ENCODE data around the gene PRDM5. TPM values are rescaled to one million over a fixed set of nuclear protein-coding genes. Genes with fewer than 3 reads are reported as not detected.

PRDM5 gene
- polyA plus RNA-seq, 1 donor from 2014 or later = 1.6 TPM

GRCh38 chr4:120809518-120809917 lies 113.0 kb downstream of the PRDM5 start:
- Histone ChIP-seq H3K4me3 (ENCODE audit: low read length) (no peak overlapping the region), H3K9ac (ENCODE audit: low read length) (no peak overlapping the region), H2AFZ (ENCODE audit: low read depth, low read length) (no peak overlapping the region), H3K9me3 (ENCODE audit: low read length) (no peaks in the 10 kb centered on the region), H3F3A (ENCODE audit: insufficient read depth, low read length, poor library complexity, severe bottlenecking) (no peaks in the 10 kb centered on the region), H4K20me1 (ENCODE audit: insufficient read depth) (no peaks in the 10 kb centered on the region), H3K27ac (ENCODE audit: low read length) (no peak overlapping the region), H3K9me2 (ENCODE audit: insufficient read depth, low read length) (no peaks in the 10 kb centered on the region), H3K79me2 (replicated peaks; ENCODE audit: insufficient read depth, low read length) (no peaks in the 10 kb centered on the region), H3K4me2 (ENCODE audit: low read length) (no peak overlapping the region), H3K36me3 (ENCODE audit: insufficient read depth, low read length) (no peaks in the 10 kb centered on the region), H3K27me3 (ENCODE audit: insufficient read depth, low read depth, low read length) (no peaks in the 10 kb centered on the region)
- TF ChIP-seq EP300 (conservative IDR thresholded peaks at IDR 0.05; ENCODE audit: poor library complexity, severe bottlenecking) = no peak
- no peak for TF ChIP-seq MXI1 (conservative IDR thresholded peaks at IDR 0.05; ENCODE audit: poor library complexity, severe bottlenecking)
- no peak for TF ChIP-seq POLR2AphosphoS5 (IDR thresholded peaks at IDR 0.05)
- TF ChIP-seq SMC3 (conservative IDR thresholded peaks at IDR 0.05; ENCODE audit: poor library complexity) = no peak
- TF ChIP-seq, protein P1, sequence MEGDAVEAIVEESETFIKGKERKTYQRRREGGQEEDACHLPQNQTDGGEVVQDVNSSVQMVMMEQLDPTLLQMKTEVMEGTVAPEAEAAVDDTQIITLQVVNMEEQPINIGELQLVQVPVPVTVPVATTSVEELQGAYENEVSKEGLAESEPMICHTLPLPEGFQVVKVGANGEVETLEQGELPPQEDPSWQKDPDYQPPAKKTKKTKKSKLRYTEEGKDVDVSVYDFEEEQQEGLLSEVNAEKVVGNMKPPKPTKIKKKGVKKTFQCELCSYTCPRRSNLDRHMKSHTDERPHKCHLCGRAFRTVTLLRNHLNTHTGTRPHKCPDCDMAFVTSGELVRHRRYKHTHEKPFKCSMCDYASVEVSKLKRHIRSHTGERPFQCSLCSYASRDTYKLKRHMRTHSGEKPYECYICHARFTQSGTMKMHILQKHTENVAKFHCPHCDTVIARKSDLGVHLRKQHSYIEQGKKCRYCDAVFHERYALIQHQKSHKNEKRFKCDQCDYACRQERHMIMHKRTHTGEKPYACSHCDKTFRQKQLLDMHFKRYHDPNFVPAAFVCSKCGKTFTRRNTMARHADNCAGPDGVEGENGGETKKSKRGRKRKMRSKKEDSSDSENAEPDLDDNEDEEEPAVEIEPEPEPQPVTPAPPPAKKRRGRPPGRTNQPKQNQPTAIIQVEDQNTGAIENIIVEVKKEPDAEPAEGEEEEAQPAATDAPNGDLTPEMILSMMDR (IDR thresholded peaks at IDR 0.05; ENCODE audit: poor library complexity, severe bottlenecking) = no peak
- TF ChIP-seq TAF1 (IDR thresholded peaks at IDR 0.05; ENCODE audit: low read depth) = no peak
- no peak for TF ChIP-seq REST (IDR thresholded peaks at IDR 0.05; ENCODE audit: borderline replicate concordance)
- TF ChIP-seq EZH2 (IDR thresholded peaks at IDR 0.05; ENCODE audit: borderline replicate concordance, insufficient read depth, low read length, poor library complexity, severe bottlenecking) = no peak
- TF ChIP-seq RAD21 (conservative IDR thresholded peaks at IDR 0.05) = no peak

DNA sequence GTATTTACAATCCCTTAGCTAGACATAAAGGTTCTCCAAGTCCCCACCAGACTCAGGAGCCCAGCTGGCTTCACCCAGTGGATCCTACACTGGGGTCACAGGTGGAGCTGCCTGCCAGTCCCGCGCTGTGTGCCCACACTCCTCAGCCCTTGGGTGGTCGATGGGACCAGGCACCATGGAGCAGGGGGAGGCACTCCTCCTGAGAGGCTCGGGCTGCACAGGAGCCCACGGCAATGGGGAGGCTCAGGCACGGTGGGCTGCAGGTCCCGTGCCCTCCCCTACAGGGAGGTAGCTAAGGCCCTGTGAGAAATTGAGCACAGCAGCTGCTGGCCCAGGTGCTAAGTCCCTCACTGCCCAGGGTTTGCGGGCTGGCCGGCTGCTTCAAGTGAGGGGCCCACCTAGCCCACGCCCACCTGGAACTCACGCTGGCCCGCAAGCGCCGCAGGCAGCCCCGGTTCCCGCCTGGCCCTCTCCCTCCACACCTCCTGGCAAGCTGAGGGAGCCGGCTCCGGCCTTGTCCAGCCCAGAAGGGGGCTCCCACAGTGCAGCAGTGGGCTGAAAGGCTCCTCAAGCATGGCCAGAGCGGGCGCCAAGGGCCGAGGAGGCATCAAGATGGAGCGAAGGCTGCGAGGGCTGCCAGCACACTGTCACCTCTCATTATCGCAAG lies 113.9 kb downstream of the PRDM5 start:
- no peaks in the 10 kb centered on the region for H3K9me3 ChIP-seq (ENCODE audit: low read length)
- TF ChIP-seq TAF1 (IDR thresholded peaks at IDR 0.05; ENCODE audit: low read depth) (no peak), EZH2 (IDR thresholded peaks at IDR 0.05; ENCODE audit: borderline replicate concordance, insufficient read depth, low read length, poor library complexity, severe bottlenecking) (no peak), REST (IDR thresholded peaks at IDR 0.05; ENCODE audit: borderline replicate concordance) (no peak), POLR2AphosphoS5 (IDR thresholded peaks at IDR 0.05) (no peak), SMC3 (conservative IDR thresholded peaks at IDR 0.05; ENCODE audit: poor library complexity) (no peak), RAD21 (conservative IDR thresholded peaks at IDR 0.05) (no peak), EP300 (conservative IDR thresholded peaks at IDR 0.05; ENCODE audit: poor library complexity, severe bottlenecking) (no peak), MXI1 (conservative IDR thresholded peaks at IDR 0.05; ENCODE audit: poor library complexity, severe bottlenecking) (no peak)
- TF ChIP-seq, protein P1 (IDR thresholded peaks at IDR 0.05; ENCODE audit: poor library complexity, severe bottlenecking) = no peak
- H3K9me2 ChIP-seq (ENCODE audit: insufficient read depth, low read length) = no peaks in the 10 kb centered on the region
- H3K9ac ChIP-seq (ENCODE audit: low read length) = no peak overlapping the region
- H3F3A ChIP-seq (ENCODE audit: insufficient read depth, low read length, poor library complexity, severe bottlenecking) = no peaks in the 10 kb centered on the region
- H3K27me3 ChIP-seq (ENCODE audit: insufficient read depth, low read depth, low read length) = no peaks in the 10 kb centered on the region
- no peaks in the 10 kb centered on the region for H3K36me3 ChIP-seq (ENCODE audit: insufficient read depth, low read length)
- no peaks in the 10 kb centered on the region for H3K79me2 ChIP-seq (replicated peaks; ENCODE audit: insufficient read depth, low read length)
- no peaks in the 10 kb centered on the region for H4K20me1 ChIP-seq (ENCODE audit: insufficient read depth)
- no peak overlapping the region for H3K27ac ChIP-seq (ENCODE audit: low read length)
- H2AFZ ChIP-seq (ENCODE audit: low read depth, low read length) = no peak overlapping the region
- H3K4me3 ChIP-seq (ENCODE audit: low read length) = no peak overlapping the region
- no peak overlapping the region for H3K4me2 ChIP-seq (ENCODE audit: low read length)
